GM19351 (cell line): ENCODE results near the gene ITPR3.

Experiments
- ATAC-seq: cut with Tn5 transposase; IDR thresholded peaks from one replicate; pipeline ENCODE4 v1.9.1; 2021; ENCODE audit warnings: mild to moderate bottlenecking, moderate library complexity; ENCODE audit not compliant: unreplicated experiment

ITPR3 gene

GRCh38 chr6:33683576-33684427 lies 62.7 kb downstream of the ITPR3 start:
- ATAC-seq: no peak

- no peak for ATAC-seq
Measured at GRCh38 chr6:33684428-33684896, 63.3 kb downstream of the ITPR3 start.

- ATAC-seq: no peak
Measured at GRCh38 chr6:33684983-33685382, 63.9 kb downstream of the ITPR3 start.

GRCh38 chr6:33685411-33686224 lies 64.5 kb downstream of the ITPR3 start:
- ATAC-seq: no peak

DNA sequence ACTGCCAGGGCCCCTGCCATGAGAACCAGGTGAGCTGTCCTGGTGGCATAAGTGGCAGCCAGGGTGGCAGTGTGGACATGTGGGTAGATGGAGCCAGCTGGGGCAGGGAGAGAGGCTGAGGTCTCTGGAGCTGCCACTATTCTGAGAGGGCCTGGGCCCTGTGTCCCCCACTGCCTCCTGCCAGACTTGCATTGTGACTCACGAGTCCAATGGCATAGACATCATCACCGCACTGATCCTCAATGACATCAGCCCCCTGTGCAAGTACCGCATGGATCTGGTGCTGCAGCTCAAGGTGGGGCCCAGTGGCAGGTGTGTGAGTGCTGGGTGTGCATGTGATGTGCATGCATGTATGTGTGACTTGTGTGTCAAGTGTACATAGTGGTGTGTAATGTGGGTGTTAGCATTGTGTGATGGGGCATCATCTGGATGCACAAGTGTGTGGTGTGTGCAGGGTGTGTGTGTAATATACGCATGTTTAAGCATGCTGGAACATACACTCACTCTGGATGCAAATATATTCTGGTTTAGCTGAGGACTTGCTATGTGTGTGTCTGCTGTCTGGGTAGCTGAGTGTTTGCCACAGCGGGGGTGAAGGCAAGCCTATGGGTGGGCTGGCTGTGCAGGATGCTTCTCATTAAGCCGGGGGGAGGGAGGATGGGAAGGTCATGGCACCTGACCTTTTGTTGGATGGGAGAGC lies 65.3 kb downstream of the ITPR3 start:
- ATAC-seq: no peak

GRCh38 chr6:33686981-33687975 lies 66.2 kb downstream of the ITPR3 start:
- ATAC-seq: no peak

GRCh38 chr6:33688006-33688405 lies 66.9 kb downstream of the ITPR3 start:
- ATAC-seq: no peak

GRCh38 chr6:33688451-33689147 lies 67.5 kb downstream of the ITPR3 start:
- no peak for ATAC-seq

GRCh38 chr6:33689148-33689494 lies 68.0 kb downstream of the ITPR3 start:
- no peak for ATAC-seq

DNA sequence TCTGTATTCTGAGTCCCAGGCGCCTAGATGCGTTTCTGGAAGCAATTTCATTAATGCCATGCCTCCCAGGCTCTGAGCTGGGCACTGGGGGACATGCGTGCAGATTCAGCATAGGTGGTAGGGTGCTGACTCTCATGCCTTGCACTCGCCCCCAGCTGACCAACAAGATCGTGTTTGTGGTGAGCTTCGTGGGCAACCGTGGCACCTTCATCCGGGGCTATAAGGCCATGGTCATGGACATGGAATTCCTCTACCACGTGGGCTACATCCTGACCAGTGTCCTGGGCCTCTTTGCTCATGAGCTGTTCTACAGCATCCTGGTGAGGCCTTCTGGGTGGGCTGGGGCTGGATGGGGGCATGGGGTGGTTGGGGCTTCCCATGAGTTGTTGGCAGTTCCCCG lies 68.8 kb downstream of the ITPR3 start:
- no peak for ATAC-seq

DNA sequence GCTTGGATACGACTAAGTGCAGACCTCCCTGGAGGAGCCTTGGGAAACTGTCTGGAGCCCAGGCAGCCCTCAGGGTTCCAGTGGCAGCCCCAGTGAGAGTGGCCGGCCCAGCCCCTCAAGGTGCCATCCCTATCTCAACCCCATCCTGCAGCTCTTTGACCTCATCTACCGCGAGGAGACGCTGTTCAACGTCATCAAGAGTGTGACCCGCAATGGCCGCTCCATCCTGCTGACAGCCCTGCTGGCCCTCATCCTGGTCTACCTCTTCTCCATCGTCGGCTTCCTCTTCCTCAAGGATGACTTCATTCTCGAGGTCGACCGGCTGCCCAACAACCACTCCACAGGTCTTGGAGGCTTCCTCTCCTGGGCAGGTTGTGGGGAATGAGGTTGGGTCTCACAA lies 69.6 kb downstream of the ITPR3 start:
- ATAC-seq: no peak

- no peak for ATAC-seq
Measured at GRCh38 chr6:33691456-33692077, 70.4 kb downstream of the ITPR3 start.

DNA sequence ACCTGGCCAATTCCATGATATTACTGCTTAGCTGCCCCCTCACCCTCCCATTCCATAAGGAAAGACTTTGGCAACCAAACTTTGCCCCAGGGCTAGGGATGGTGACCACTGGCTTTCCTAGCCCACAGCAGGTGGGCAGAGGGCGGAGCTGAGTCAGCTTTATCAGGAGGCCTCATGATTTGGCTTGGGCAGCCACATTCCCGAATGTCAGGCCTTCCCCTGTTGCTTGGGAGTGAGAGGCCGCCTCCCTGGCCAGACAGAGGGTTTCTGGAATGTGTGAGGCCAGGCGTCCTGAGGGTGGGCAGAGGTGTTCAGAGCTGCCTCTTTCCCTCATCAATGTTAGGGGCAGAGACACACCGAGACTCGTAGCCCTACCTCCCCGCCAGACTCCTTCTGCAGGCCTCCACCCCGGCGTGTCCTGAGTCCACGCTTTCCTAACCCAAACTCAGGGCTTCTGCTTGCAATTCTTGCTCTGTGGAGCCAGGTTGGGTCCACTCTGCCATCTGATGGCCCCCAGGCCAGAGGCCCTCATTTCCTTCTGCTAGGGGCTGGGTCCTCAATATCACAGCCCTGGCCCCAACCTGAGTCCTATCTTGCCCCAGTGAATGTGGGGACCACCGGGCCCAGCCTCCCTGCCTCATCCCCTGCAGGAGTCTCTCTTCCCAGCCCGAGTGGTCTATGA lies 71.1 kb downstream of the ITPR3 start:
- ATAC-seq: no peak

- ATAC-seq: no peak
Measured at GRCh38 chr6:33692760-33693158, 71.6 kb downstream of the ITPR3 start.

GRCh38 chr6:33693186-33694105 lies 72.3 kb downstream of the ITPR3 start:
- ATAC-seq: no peak

DNA sequence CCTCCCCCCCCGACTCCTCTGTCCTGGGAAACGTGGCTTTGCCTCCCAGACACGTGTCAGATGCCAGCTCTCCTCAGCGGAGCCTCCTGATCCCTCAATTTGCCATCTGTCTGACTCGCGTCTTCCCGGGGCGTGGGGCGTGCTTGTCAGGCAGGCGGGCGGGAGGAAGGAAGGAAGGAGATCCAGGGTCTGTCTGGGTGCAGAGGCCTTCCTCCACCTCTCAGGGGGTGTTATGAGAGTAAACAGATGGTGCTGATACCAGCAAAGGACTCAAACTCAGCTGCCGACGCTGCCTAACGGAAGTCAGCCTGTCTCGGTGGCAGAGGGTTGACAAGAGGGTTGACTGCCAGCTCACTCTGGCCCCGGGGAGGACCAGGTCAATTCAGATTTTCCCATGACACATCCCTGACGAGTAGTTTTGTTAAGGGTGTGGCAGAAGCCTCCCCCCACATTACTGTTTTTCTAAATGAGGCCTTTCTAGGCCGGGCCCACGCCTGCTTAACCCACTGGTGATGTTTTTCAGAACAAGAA lies 73.3 kb downstream of the ITPR3 start:
- no peak for ATAC-seq

- ATAC-seq: no peak
Measured at GRCh38 chr6:33694977-33695376, 73.9 kb downstream of the ITPR3 start.
